Uterus (tissue), 4 donors: ENCODE results near the gene DNTT. TPM values are rescaled to one million over a fixed set of nuclear protein-coding genes. Genes with fewer than 3 reads are reported as not detected.

Experiments used
- DNase-seq, 2 donors: peaks; one replicate each; pipeline ENCODE4 v3.0.0-alpha.2; 2019 to 2020
- H3K27ac ChIP-seq, 2 donors: fragments of 200-600 bp; sonication (generic); 1 replicate in 1 of 2; 2 replicates in 1 of 2; pipeline ENCODE4 v1.5.1; 2016 to 2018
- H3K27me3 ChIP-seq, 2 donors: fragments of 200-600 bp; sonication (generic); one replicate each; pipeline ENCODE4 v1.5.1; 2018 to 2019; ENCODE audit warnings: control low read depth in 1 of 2
- H3K36me3 ChIP-seq, 2 donors: fragments of 200-600 bp; sonication (generic); one replicate each; pipeline ENCODE4 v1.5.1; 2019; ENCODE audit warnings: control low read depth in 1 of 2
- H3K4me1 ChIP-seq, 2 donors: fragments of 200-600 bp; sonication (generic); one replicate each; pipeline ENCODE4 v1.5.1; 2018 to 2019; ENCODE audit warnings: control low read depth in 1 of 2
- H3K4me3 ChIP-seq, 2 donors: fragments of 200-600 bp; sonication (generic); 1 replicate in 1 of 2; 2 replicates in 1 of 2; pipeline ENCODE4 v1.5.1; 2018 to 2019; ENCODE audit warnings: mild to moderate bottlenecking in 1 of 2
- H3K9me3 ChIP-seq, 2 donors: fragments of 200-600 bp; sonication (generic); one replicate each; pipeline ENCODE4 v1.5.1; 2019; ENCODE audit warnings: control low read depth in 1 of 2
- POLR2A ChIP-seq, 2 donors: fragments of 450-650 bp; IDR thresholded peaks; one replicate each; pipeline ENCODE4 v1.6.1; 2016; ENCODE audit warnings: antibody characterized with exemption in 2 of 2, mild to moderate bottlenecking in 1 of 2, moderate library complexity in 1 of 2
- intact Hi-C: fragments of 100-400 bp; cut with DNase I; formaldehyde crosslinking; loops from one replicate; pipeline ENCODE4 v1.15.1; 2023; ENCODE audit warnings: low total_unique reads
- total RNA-seq, 4 donors: library from RNA; depleted of rRNA in 3 of 4; stranded (reverse); fragments of >200 nt in 3 of 4; gene quantifications; one replicate each; pipeline versions ENCODE4 v1.1.0 to v1.2.4, GENCODE V29; 2014 to 2023
- TF ChIP-seq, protein P1 (sequence below), 4 experiments: fragments of 200-600 bp in 2 of 4; fragments of 450-650 bp in 2 of 4; sonication (generic) in 2 of 4; IDR thresholded peaks; one replicate each; pipeline ENCODE4 v1.5.1; 2016 to 2019; ENCODE audit warnings: antibody characterized with exemption in 4 of 4, mild to moderate bottlenecking in 2 of 4, moderate library complexity in 1 of 4
- donor health status: DM: yes; HTN: yes; CAD: no.

Gene DNTT
- total RNA-seq, 4 donors from 2014 or later, result 0.28 TPM; not detected in 3

DNA sequence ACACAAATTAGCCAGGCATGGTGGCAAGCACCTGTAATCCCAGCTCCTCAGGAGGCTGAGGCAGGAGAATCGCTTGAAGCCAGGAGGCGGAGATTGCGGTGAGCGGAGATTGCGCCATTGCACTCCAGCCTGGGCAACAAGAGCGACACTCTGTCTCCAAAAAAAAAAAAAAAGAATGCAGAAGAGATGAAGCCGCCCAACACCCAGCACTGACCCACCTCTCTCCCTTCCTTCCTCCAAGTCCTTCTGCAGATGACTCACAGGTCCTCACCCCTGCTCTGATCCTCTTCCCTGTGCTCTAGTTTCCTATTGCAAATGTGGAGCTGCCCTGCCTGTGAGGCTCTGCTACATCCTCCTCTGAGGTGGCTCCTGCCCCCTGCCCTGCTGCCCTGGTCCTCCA lies 76.6 kb downstream of the DNTT start:
- no peaks in the 10 kb centered on the region for H3K27me3 ChIP-seq
- TF ChIP-seq POLR2A (IDR thresholded peaks at IDR 0.05), result no peak
- DNase-seq, result no peak
- no peaks in the 10 kb centered on the region for H3K9me3 ChIP-seq
- H3K27ac ChIP-seq, result no peak overlapping the region
- intact Hi-C loops, result no loop called here
- no peak overlapping the region for H3K4me3 ChIP-seq
- H3K4me1 ChIP-seq, result peaks cover 4 to 8% of the 10 kb centered on the region in 2 donors
- H3K36me3 ChIP-seq, result no peaks in the 10 kb centered on the region

DNA sequence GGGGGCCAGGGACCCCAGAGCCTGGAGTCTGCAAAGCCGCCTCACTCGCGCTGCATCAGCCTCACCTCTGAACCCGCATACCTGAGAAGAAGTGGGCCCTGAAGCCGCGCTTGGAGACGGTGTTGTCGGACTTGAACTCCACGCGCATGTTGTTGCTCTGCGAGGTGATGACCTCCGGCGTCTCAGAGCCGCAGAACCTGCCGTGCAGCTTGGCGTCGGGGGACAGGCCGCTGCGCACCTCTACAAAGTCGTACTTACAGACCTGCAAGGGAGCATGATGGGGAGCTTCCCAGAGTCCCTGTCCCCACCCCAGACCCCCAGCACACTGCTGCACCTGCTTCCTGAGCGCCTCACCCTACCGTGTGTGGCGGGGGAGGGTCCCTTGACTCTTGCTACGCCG lies 80.3 kb downstream of the DNTT start:
- no peaks in the 10 kb centered on the region for H3K27me3 ChIP-seq
- TF ChIP-seq, protein P1, sequence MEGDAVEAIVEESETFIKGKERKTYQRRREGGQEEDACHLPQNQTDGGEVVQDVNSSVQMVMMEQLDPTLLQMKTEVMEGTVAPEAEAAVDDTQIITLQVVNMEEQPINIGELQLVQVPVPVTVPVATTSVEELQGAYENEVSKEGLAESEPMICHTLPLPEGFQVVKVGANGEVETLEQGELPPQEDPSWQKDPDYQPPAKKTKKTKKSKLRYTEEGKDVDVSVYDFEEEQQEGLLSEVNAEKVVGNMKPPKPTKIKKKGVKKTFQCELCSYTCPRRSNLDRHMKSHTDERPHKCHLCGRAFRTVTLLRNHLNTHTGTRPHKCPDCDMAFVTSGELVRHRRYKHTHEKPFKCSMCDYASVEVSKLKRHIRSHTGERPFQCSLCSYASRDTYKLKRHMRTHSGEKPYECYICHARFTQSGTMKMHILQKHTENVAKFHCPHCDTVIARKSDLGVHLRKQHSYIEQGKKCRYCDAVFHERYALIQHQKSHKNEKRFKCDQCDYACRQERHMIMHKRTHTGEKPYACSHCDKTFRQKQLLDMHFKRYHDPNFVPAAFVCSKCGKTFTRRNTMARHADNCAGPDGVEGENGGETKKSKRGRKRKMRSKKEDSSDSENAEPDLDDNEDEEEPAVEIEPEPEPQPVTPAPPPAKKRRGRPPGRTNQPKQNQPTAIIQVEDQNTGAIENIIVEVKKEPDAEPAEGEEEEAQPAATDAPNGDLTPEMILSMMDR (IDR thresholded peaks at IDR 0.05), result no peak
- no peak for TF ChIP-seq POLR2A (IDR thresholded peaks at IDR 0.05)
- intact Hi-C loops, result no loop called here

DNA sequence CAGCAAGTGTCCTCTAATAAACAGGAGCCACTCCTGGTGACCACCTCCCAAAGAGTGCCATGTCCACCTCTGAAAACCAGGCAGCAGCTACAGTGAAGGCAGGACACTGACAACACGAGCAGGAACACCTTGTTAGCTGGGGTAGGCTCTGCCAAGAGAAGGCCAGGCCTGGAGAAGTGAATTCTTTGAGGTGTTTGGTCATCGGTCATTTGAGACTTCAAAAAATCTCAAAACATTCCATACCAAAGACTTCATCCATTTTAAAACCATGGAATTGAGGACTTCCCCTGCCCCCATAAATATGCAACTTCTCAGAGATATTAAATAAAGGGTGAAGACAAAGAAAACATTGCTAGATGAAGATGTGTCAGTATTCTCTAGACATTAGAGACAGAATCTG lies 82.9 kb downstream of the DNTT start:
- Histone ChIP-seq H3K27me3 (no peaks in the 10 kb centered on the region), H3K36me3 (no peaks in the 10 kb centered on the region), H3K4me1 (no peaks in the 10 kb centered on the region), H3K9me3 (no peaks in the 10 kb centered on the region), H3K27ac (no peak overlapping the region), H3K4me3 (no peak overlapping the region)
- DNase-seq, result no peak
- intact Hi-C loops, result no loop called here
- TF ChIP-seq POLR2A (IDR thresholded peaks at IDR 0.05), result no peak
- TF ChIP-seq, protein P1 (IDR thresholded peaks at IDR 0.05), result no peak

More for the DNA sequence above, 80.3 kb downstream of the DNTT start:
- Histone ChIP-seq H3K27ac (no peak overlapping the region), H3K36me3 (no peaks in the 10 kb centered on the region), H3K4me1 (no peaks in the 10 kb centered on the region), H3K9me3 (no peaks in the 10 kb centered on the region), H3K4me3 (no peak overlapping the region)
- DNase-seq, result no peak

DNA sequence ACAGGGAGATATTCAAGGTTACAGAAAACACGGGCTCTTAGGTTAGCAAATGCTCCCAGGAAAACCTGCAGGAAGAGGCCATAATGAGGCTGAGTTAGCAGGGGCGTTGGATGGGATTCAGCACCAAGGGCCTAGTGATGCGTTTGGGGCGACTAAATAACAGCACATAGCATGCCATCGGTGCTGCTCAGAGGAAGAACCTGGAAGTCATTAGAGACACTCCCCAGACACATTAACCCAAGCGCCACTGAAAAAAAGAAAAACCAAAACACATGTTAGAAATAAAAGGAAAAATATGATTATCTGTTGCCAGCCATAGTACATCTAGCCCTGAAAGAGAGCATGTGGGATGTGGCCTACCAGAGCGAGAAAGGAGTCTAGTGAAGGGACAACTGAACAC lies 83.4 kb downstream of the DNTT start:
- no peaks in the 10 kb centered on the region for H3K27me3 ChIP-seq
- TF ChIP-seq POLR2A (IDR thresholded peaks at IDR 0.05), result no peak
- TF ChIP-seq, protein P1 (IDR thresholded peaks at IDR 0.05), result no peak
- H3K4me1 ChIP-seq, result no peaks in the 10 kb centered on the region
- intact Hi-C loops, result no loop called here
- no peaks in the 10 kb centered on the region for H3K9me3 ChIP-seq
- no peak overlapping the region for H3K27ac ChIP-seq
- no peak for DNase-seq
- H3K4me3 ChIP-seq, result no peak overlapping the region
- no peaks in the 10 kb centered on the region for H3K36me3 ChIP-seq

Other genes starting within 250 kb of the DNTT start
- 10 to 100 TPM; 12.4 to 82.3 (median 26.5) TPM for gene ZNF518A, start 174.1 kb upstream of the DNTT start, total RNA-seq
- 1 to 10 TPM in 2 of 4 donors, under 1 TPM in 1, not detected in 1; 0.67 to 3.9 (median 1.8) TPM for gene BLNK, start 32.9 kb upstream of the DNTT start, total RNA-seq
- gene OPALIN, start 54.6 kb downstream of the DNTT start, total RNA-seq, result not detected
- 1 to 10 TPM in 1 of 4 donors, under 1 TPM in 1, not detected in 2; 0.67 to 1.1 TPM for gene TLL2, start 209.5 kb downstream of the DNTT start, total RNA-seq